PFSK-1 (cell line): ENCODE measurements around the gene TICRR.

Experiments used
- POLR2AphosphoS5 ChIP-seq: IDR thresholded peaks from 2 replicates; pipeline ENCODE4 v1.6.1; 2012; ENCODE audit warnings: low read depth, mild to moderate bottlenecking, control low read depth, low read length, moderate library complexity
- SIN3A ChIP-seq: IDR thresholded peaks from 2 replicates; pipeline ENCODE4 v1.6.1; 2012; ENCODE audit warnings: mild to moderate bottlenecking, low read length, moderate library complexity, borderline replicate concordance; ENCODE audit not compliant: insufficient read depth
- TF ChIP-seq, protein P1 (sequence below), 2 experiments: IDR thresholded peaks; 2 replicates each; pipeline versions ENCODE4 v1.6.1 to v1.8.0; 2011 to 2012; ENCODE audit warnings: low read depth in 2 of 2, low read length in 2 of 2, control low read depth in 1 of 2, inconsistent platforms in 1 of 2, mild to moderate bottlenecking in 1 of 2, moderate library complexity in 1 of 2; ENCODE audit not compliant: insufficient read depth in 1 of 2

DNA sequence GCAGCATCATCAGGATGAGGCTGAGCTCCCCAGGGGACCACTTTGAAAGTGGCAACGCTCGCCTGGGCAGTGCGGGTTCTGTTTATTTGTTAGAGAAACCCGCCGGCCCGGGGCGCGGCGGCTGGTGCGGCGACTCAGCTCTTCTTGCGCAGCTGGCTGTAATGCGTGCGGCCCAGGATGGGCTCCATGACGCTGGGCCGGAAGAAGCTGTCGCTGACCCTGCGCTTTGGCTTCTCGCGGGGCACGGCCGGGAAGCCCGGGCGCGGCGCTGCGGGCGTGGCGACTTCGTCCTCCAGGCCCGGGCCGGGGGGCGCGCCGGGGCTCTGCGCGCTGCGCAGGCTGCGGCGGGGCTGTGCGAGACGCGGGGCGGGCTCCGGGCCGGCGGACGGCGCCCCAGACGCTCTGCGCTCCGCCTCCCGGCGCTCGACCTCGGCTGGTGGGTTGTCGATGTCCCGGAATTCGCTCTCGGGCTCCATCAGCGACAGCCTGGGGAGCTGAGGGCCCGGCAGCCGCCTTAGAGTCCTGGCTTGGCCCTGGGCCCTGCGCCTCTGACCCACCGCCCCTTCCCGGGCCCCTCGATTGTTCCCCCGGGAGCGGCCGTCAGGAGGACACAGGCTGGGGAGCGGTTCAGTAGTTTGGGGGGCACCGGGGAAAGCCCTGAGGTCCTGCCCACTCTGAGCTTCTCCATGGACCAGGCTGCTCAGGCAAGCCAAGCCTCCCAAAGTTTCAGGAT, 90.3 kb downstream of the TICRR start:
- TF ChIP-seq POLR2AphosphoS5: no peak
- TF ChIP-seq, protein P1, sequence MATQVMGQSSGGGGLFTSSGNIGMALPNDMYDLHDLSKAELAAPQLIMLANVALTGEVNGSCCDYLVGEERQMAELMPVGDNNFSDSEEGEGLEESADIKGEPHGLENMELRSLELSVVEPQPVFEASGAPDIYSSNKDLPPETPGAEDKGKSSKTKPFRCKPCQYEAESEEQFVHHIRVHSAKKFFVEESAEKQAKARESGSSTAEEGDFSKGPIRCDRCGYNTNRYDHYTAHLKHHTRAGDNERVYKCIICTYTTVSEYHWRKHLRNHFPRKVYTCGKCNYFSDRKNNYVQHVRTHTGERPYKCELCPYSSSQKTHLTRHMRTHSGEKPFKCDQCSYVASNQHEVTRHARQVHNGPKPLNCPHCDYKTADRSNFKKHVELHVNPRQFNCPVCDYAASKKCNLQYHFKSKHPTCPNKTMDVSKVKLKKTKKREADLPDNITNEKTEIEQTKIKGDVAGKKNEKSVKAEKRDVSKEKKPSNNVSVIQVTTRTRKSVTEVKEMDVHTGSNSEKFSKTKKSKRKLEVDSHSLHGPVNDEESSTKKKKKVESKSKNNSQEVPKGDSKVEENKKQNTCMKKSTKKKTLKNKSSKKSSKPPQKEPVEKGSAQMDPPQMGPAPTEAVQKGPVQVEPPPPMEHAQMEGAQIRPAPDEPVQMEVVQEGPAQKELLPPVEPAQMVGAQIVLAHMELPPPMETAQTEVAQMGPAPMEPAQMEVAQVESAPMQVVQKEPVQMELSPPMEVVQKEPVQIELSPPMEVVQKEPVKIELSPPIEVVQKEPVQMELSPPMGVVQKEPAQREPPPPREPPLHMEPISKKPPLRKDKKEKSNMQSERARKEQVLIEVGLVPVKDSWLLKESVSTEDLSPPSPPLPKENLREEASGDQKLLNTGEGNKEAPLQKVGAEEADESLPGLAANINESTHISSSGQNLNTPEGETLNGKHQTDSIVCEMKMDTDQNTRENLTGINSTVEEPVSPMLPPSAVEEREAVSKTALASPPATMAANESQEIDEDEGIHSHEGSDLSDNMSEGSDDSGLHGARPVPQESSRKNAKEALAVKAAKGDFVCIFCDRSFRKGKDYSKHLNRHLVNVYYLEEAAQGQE (IDR thresholded peaks at IDR 0.05; ENCODE audit: insufficient read depth in 1 of 2, low read depth in 2 of 2, low read length in 2 of 2): no peak
- TF ChIP-seq SIN3A: no peak
